HUES48 (cell line): ENCODE data around the gene GADD45A.

ENCODE experiments used
- H3K27ac ChIP-seq: one replicate; pipeline ENCODE4 v1.7.0; 2013; ENCODE audit warnings: low read depth, low read length, inconsistent platforms
- H3K27me3 ChIP-seq: 2 replicates; pipeline ENCODE4 v1.6.1; 2013; ENCODE audit warnings: mild to moderate bottlenecking, low read length; ENCODE audit not compliant: control insufficient read depth, insufficient read depth
- H3K36me3 ChIP-seq: 2 replicates; pipeline ENCODE4 v1.6.1; 2013; ENCODE audit warnings: low read length; ENCODE audit not compliant: control insufficient read depth, insufficient read depth
- H3K4me1 ChIP-seq: 2 replicates; pipeline ENCODE4 v1.6.1; 2013; ENCODE audit warnings: mild to moderate bottlenecking, low read length; ENCODE audit not compliant: control insufficient read depth, insufficient read depth
- H3K4me3 ChIP-seq: 2 replicates; pipeline ENCODE4 v1.5.1; 2013; ENCODE audit warnings: mild to moderate bottlenecking, low read depth, low read length
- H3K9ac ChIP-seq: 2 replicates; pipeline ENCODE4 v1.6.1; 2013; ENCODE audit warnings: mild to moderate bottlenecking, low read depth, low read length, moderate library complexity
- H3K9me3 ChIP-seq: 2 replicates; pipeline ENCODE4 v1.6.1; 2013; ENCODE audit warnings: low read length; ENCODE audit not compliant: control insufficient read depth, insufficient read depth

The GADD45A gene

DNA sequence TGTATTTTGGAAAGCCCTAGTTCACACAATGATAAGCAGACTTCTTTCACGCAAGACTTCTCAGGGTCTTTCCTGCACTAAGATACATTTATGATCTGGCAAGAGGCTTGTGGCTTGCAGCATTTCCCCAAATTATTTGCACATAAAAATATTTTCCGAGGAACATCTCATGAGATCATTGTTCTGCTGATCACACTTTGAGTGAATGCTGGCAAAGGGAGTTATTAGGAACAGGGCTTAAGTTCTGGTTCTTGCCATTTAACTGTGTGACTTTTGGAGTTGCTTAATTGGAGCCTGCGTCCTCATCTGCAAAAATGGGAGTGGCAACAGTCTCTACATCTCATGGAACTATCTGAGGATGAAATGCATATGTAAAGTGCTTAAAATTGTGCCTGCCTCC, 50.2 kb downstream of the GADD45A start:
- no peaks in the 10 kb centered on the region for H3K9me3 ChIP-seq
- H3K27me3 ChIP-seq = no peaks in the 10 kb centered on the region
- no peak overlapping the region for H3K9ac ChIP-seq
- H3K4me1 ChIP-seq = peaks cover 18% of the 10 kb centered on the region
- no peaks in the 10 kb centered on the region for H3K36me3 ChIP-seq
- no peak overlapping the region for H3K27ac ChIP-seq
- H3K4me3 ChIP-seq = no peak overlapping the region

DNA sequence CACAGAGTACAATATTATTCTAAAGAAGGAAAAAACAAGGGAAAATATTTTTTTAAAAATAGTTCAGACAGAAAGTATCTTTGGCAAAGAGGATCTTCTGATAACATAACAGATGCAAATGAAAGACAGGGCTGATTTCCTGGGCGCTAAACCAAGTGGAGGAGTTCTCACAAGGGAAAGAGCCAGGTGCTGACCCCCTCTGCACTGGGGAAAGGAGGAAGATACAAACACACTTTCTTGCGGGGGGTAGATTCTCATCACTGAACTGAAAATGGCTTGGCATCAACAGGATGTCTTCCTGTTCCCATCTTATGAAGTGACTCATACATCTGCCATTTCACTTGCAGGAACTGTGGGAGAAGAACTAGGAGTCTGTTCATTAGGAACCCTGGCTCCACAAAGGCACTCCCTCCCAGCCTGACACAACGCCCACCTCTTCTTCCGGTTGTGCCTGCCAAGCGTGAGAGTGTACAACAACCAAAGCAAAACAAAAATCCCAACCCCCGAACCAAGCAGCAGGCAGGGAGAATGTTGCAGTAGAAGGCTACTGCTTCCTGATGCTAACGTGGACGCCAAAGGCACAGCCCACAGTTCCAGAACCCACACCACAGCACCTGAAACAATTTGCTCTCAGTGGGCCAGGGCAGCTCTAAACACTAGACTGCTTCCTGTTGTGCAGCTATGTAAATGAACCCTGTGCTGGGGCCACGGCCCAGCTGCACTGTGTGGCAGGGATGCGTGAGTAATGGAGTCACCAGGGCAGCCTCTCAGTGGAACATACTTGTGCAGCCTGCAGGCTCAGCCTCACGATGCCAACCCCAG, 51.0 kb downstream of the GADD45A start:
- H3K9me3 ChIP-seq = no peaks in the 10 kb centered on the region
- H3K4me1 ChIP-seq = peaks cover 18% of the 10 kb centered on the region
- no peaks in the 10 kb centered on the region for H3K36me3 ChIP-seq
- H3K27ac ChIP-seq = no peak overlapping the region
- H3K4me3 ChIP-seq = no peak overlapping the region
- H3K27me3 ChIP-seq = no peaks in the 10 kb centered on the region
- 0 out of 2 replicates have a peak overlapping the region, but pooled peaks have one; percentile 8 for H3K9ac ChIP-seq

DNA sequence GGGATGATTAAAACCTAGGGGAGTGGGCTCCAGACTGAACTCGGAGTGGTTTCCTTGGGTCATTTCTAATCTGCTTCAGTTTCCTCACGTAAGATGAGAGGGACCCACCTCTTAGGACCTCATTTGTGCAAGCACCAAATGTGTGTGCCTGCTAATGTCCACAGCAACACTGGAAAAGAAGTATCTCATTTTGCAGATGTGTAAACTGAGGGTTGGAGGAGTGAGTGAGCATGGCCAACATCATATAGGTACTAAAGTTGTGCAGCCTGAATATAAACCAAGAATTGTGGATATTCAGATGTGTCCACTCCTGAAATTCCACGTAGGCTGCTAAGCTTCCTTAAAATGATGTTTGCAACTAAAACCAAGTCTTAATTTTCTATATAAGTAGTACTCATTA, 51.7 kb downstream of the GADD45A start:
- Histone ChIP-seq H3K4me3 (no peak overlapping the region), H3K27ac (no peak overlapping the region), H3K27me3 (no peaks in the 10 kb centered on the region), H3K9me3 (no peaks in the 10 kb centered on the region), H3K36me3 (no peaks in the 10 kb centered on the region), H3K4me1 (peaks cover 18% of the 10 kb centered on the region), H3K9ac (no peak overlapping the region)

DNA sequence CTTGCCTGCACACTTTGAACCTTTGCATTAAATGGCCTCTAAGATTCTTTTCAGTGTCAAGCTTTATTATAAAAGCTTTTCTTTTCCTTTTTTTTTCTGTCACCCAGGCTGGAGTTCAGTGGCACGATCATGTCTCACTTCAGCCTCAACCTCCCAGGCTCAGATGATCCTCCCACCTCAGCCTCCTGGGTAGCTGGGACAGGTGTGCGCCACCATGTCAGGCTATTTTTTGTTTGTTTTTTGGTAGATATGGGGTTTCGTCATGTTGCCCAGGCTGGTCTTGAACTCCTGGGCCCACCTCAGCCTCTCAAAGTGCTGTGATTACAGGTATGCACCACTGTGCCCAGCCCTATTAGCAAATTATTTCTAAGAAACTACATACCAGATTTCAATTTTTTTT, 52.9 kb downstream of the GADD45A start:
- no peaks in the 10 kb centered on the region for H3K27me3 ChIP-seq
- no peak overlapping the region for H3K9ac ChIP-seq
- H3K9me3 ChIP-seq = no peaks in the 10 kb centered on the region
- no peak overlapping the region for H3K4me3 ChIP-seq
- H3K4me1 ChIP-seq = peaks cover 19% of the 10 kb centered on the region
- no peak overlapping the region for H3K27ac ChIP-seq
- no peaks in the 10 kb centered on the region for H3K36me3 ChIP-seq
